ENCODE data around the gene RGS7.
A peak's percentile ranks its signal among the peaks of the same experiment; 100 is the strongest.
"Not testable (repeated sequence)": the region's sequence is repeated elsewhere in the genome, so short reads cannot be mapped to it uniquely, and the experiment has no call there.

The RGS7 gene

DNA sequence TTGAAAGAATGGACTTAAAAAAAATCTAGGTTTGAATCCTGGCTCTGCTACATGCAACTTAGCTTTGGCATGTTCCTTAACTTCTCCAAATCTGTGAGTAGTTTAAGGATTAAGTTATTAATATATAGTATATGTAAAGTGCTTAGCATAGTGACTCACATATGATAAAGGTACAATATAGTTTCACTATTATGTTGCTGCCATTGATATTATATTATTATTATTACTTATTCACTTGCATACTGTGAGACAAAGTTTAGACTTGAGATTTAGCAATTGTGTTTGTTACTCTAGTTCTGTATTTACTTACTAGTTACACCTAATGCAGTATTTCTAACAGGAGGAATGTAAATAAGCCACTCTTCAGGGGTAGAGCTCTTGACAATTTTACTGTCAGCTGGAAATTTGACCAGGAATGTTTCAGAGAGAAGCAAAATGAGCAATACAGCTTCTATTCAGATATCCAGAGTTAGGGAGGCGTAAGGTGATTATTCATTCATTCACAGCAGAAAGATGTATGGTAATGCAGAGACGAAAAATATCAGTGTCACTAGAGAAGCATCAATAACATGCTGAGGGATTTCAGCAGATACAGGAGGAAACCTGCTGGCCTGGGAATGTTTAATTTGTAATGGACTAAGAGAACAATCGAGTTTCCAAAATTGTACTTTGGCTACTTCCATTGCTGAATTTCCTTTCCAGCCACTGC is 25.5 kb downstream of the RGS7 start:
- DNase-seq: no peak

GRCh38 chr1:241330619-241331327 is 26.2 kb downstream of the RGS7 start:
- no peak for DNase-seq

GRCh38 chr1:241325456-241325855 is 31.5 kb downstream of the RGS7 start:
- DNase-seq: no peak

- DNase-seq: no peak
Measured at GRCh38 chr1:241323514-241324195, 33.4 kb downstream of the RGS7 start.

GRCh38 chr1:241317676-241318075 is 39.3 kb downstream of the RGS7 start:
- no peak for DNase-seq

DNA sequence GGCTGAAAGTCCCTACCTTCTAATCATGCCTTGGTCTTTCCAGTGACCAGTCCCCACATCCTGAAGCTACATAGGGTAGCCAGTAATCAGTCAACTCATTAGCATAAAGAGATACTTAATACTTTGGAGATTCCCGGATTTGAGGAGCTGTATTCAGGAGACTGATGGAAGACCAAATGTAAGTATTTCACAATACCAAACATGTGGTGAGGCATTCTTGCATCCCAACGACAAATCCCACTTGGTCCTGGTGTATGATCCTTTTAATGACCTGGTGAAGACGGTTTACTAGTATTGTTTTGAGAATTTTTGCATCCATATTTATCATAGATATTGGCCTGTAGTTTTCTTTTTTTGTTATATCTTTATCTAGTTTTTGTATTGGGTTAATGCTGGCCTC is 40.6 kb downstream of the RGS7 start:
- no peak for DNase-seq

DNA sequence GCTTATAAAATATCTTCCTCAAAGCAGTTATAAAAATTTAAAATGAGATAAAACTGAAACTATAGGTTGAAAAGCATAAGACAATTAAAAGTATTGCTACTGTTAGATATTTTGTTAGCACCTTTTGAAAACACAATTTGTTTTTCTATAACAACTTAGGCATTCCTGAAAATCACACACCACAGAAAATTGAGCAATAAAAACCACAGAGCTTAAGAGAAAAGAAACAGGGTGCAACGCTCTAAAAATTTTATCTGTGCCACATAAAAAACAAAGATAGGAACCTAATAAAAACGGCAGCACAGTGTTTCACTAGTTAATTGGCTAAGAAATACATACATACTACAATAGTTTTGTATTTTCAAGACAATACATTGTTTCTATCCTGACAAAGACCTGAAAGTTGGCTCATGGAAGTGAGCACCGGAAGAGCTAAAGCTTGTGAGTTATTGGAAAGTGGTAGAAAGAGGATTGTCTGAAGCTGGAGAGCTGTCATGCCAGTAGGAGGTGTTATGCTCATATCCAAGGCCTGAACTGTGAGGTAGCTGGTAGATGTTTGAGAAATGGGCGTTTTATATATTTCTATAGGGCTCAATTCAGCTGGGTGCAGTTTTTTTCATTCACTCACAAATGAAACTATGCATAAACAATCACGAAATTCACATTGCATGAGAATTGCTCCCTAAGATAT is 45.8 kb downstream of the RGS7 start:
- DNase-seq: no peak

DNA sequence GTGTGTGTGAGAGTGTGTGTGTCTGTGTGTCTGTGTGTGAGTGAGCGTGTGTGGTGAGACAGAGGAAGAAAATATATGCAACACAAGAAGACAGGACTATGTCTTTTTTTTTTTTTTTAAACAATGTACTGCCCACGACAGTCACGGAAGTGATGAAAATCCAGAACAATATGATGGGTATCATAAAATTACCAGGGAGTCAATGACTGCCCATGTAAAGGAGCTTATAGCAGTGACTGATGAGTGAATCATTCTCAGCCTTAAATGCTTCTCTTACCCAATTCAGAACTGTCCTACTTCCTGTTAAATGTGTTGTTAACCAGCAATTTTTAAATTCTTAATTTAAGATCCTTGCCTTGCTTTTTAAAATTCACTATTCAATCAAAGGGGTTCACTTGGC is 46.6 kb downstream of the RGS7 start:
- DNase-seq: no peak

DNA sequence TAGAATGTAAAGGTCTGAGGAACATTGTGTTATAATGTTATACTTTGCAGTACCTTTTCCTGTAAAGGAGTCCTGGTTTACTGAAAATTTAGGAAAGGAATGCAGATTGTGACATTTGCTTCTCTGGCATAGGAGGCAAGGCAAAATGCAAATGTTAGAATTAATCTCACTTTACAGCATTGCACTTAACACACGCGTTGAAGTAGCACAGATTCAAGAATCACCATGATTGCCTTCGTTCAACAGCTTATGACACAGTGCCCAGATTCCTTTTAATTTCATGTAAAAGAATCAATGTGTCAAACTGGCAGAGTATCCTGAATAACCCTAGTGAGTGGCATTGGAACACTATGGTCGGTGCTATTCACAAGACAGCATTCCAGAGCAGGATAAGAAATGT is 47.4 kb downstream of the RGS7 start:
- DNase-seq: peak in 1 of 2 experiments; percentile 67

- DNase-seq: peak; percentile 80 to 90
Measured at GRCh38 chr1:241308471-241308870, 48.5 kb downstream of the RGS7 start.

- peak in 1 of 2 experiments; percentile 18 for DNase-seq
Measured at GRCh38 chr1:241308011-241308410, 49.0 kb downstream of the RGS7 start.

DNA sequence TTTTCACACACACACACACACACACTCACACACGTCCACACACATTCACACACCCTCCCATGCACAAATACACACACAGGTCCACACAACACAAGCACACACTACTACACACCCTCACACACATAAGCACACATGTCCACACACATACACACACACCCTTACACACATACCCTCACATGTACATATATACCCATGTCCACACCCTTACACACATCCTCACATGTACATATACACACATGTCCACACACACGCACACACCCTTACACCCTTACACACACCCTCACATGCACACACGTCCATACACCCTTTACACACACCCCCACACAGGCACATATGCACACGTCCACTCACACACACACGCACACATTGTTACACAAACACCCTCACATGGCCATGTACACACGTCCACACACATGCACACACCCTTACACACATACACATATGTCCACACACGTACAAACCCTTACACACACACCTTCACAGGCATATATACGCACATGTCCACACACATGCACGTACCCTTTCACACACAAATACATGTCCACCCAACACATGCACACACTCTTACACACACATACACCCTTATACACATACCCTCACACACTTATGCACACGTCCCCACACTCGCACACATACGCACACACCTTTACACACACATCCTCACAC is 50.7 kb downstream of the RGS7 start:
- no peak for DNase-seq

- not testable (repeated sequence) for DNase-seq
Measured at GRCh38 chr1:241302024-241302423, 55.0 kb downstream of the RGS7 start.

DNA sequence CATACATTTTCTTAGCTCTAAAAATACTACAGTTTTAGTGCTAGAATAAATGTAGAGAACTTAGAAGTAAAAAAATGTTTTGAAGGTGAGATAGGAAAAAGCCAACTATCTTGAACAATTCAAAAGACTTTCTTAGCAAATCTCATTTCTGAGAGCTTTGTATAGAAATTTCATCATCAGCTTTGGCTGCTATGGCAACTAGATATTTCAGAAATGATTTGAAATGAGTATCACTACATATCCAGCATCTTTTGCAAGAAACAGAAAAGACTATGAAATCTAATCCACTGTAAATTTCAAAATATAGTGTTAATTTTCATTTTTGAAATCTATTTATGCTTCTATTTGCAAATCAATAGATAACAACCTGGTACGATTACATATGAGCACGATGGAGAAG is 57.7 kb downstream of the RGS7 start:
- no peak for DNase-seq

GRCh38 chr1:241292973-241293372 is 64.0 kb downstream of the RGS7 start:
- no peak for DNase-seq

GRCh38 chr1:241291548-241291947 is 65.5 kb downstream of the RGS7 start:
- not testable (repeated sequence) for DNase-seq

DNA sequence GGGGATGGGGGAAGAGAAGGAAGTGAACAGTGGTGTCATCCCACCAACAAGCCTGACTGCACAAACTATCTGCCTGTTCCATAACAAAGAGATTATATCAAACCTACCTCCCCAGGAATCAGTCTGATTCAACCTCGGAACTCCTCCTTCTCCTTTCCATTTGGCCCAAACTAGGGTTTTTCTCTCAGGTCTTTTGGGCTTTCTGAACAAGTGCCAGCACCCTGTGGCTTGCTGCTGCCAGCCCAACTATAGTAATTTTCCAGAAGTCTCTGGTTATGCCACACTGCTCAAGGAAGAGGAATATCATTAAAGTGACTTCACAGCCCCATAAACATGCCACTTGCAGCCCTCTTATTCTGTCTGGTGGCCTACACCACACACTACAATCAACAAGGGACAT is 70.5 kb downstream of the RGS7 start:
- DNase-seq: no peak

GRCh38 chr1:241276391-241276790 is 80.6 kb downstream of the RGS7 start:
- DNase-seq: no peak

GRCh38 chr1:241275981-241276380 is 81.0 kb downstream of the RGS7 start:
- no peak for DNase-seq

DNA sequence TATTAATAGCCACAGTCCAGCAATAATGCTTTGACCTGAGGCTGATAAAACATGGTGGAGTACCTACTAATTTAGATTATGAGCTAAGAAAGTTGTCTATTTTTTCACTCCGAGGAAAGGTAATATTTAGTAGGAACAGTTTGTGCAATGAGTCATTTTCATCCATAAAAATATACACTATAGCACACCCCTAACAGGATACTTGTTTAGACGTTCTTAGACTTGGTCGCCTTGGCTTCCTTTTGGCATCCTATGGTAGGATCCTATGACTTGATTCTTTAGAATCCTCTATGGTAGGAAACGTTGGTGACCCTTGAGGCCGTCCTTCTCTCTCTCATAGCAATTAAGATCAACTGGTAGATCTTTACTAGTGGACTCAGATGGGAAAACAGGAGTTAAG is 81.8 kb downstream of the RGS7 start:
- no peak for DNase-seq

GRCh38 chr1:241274693-241275092 is 82.3 kb downstream of the RGS7 start:
- no peak for DNase-seq

GRCh38 chr1:241272828-241273227 is 84.2 kb downstream of the RGS7 start:
- no peak for DNase-seq

DNA sequence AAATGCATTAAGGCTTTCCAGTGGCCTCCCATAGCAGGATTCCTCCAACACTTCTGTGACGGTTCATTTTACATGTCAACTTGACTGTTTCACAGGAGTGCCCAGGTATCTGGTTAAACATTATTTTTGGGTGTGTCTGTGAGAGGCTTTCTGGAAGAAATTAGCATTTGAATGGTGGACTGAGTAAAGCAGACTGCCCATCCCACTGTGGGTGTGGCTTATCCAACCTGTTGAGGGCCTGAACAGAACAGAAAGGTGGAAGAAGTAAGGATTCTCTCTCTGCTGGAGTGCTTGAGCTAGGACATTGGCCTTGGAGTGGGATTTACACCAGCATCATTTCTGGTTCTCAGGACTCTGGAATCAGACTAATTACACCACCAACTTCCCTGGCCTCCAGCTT is 85.6 kb downstream of the RGS7 start:
- no peak for DNase-seq

Data from NCI-H524 (cell line).